Sigmoid colon (tissue), 7 donors: ENCODE results near the gene MAPT. TPM values are rescaled to one million over a fixed set of nuclear protein-coding genes. Genes with fewer than 3 reads are reported as not detected.

Experiments used
- DNase-seq: peaks from one replicate; pipeline ENCODE4 v3.0.0-alpha.2; 2019
- H3K27ac ChIP-seq, 4 donors: fragments of 200-600 bp; sonication (generic); one replicate each; pipeline ENCODE4 v1.5.1; 2016 to 2019; ENCODE audit warnings: mild to moderate bottlenecking in 1 of 4
- H3K27me3 ChIP-seq, 3 donors: fragments of 200-600 bp; sonication (generic); one replicate each; pipeline ENCODE4 v1.5.1; 2019; ENCODE audit warnings: mild to moderate bottlenecking in 1 of 3
- H3K36me3 ChIP-seq, 4 donors: fragments of 200-600 bp; sonication (generic); one replicate each; pipeline ENCODE4 v1.5.1; 2016 to 2019
- H3K4me1 ChIP-seq, 4 donors: fragments of 200-600 bp; sonication (generic); one replicate each; pipeline ENCODE4 v1.5.1; 2017 to 2019
- H3K4me3 ChIP-seq, 4 donors: fragments of 200-600 bp; sonication (generic); one replicate each; pipeline ENCODE4 v1.5.1; 2017 to 2019; ENCODE audit warnings: mild to moderate bottlenecking in 2 of 4, moderate library complexity in 1 of 4
- H3K9me3 ChIP-seq, 4 donors: fragments of 200-600 bp in 3 of 4; sonication (generic) in 3 of 4; one replicate each; pipeline versions ENCODE4 v1.5.1 to v1.6.1; 2013 to 2019
- CTCF ChIP-seq, 4 experiments: fragments of 450-650 bp in 3 of 4; fragments of 200-600 bp in 1 of 4; IDR thresholded peaks; one replicate each; pipeline ENCODE4 v1.5.1; 2016 to 2019; ENCODE audit warnings: antibody characterized with exemption in 4 of 4, mild to moderate bottlenecking in 3 of 4, moderate library complexity in 2 of 4
- EP300 ChIP-seq, 4 donors: sonication (generic); formaldehyde crosslinking; IDR thresholded peaks; one replicate each; pipeline ENCODE4 v1.6.1; 2017; ENCODE audit warnings: antibody characterized with exemption in 4 of 4
- POLR2A ChIP-seq, 2 donors: fragments of 450-650 bp; IDR thresholded peaks; one replicate each; pipeline ENCODE4 v1.6.1; 2016; ENCODE audit warnings: antibody characterized with exemption in 2 of 2, mild to moderate bottlenecking in 2 of 2, moderate library complexity in 2 of 2
- POLR2AphosphoS5 ChIP-seq, 4 donors: sonication (generic); formaldehyde crosslinking; IDR thresholded peaks; one replicate each; pipeline ENCODE4 v1.6.1; 2017; ENCODE audit warnings: antibody characterized with exemption in 4 of 4
- WGBS, 2 donors: extraction: QIAGEN DNeasy Blood & Tissue Kit; methylation state at CpG; one replicate each; pipeline ENCODE4 v1.1.7; 2013; 5-methylcytosine and 5-hydroxymethylcytosine counted together
- intact Hi-C: fragments of 100-400 bp; cut with DNase I; formaldehyde crosslinking; loops from one replicate; pipeline ENCODE4 v1.15.1; 2023
- polyA plus RNA-seq, 3 donors: library from polyadenylated mRNA; stranded (reverse); fragments of 200-250 nt; gene quantifications; one replicate each; pipeline ENCODE4 v1.2.3, GENCODE V29; 2013
- total RNA-seq, 4 donors: library from RNA; depleted of rRNA; stranded (reverse); fragments of >200 nt; gene quantifications; one replicate each; pipeline ENCODE4 v1.1.0, GENCODE V29; 2016
- donor health status: healthy with polysubstance abuse.
- donor health status: Bipolar disorder and iron deficiency.
- donor health status: healthy.

MAPT gene
- total and polyA plus RNA-seq, 7 donors, result 0.60 to 20.5 (median 10.9) TPM; not detected in 1

DNA sequence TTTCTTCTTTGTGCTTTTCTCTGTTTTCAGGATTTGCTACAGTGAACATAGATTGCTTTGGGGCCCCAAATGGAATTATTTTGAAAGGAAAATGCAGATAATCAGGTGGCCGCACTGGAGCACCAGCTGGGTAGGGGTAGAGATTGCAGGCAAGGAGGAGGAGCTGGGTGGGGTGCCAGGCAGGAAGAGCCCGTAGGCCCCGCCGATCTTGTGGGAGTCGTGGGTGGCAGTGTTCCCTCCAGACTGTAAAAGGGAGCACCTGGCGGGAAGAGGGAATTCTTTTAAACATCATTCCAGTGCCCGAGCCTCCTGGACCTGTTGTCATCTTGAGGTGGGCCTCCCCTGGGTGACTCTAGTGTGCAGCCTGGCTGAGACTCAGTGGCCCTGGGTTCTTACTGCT, 105.9 kb downstream of the MAPT start:
- H3K4me3 ChIP-seq, result no peak overlapping the region
- no peaks in the 10 kb centered on the region for H3K27me3 ChIP-seq
- TF ChIP-seq POLR2AphosphoS5 (IDR thresholded peaks at IDR 0.05) (no peak), POLR2A (IDR thresholded peaks at IDR 0.05) (no peak), CTCF (IDR thresholded peaks at IDR 0.05) (no peak)
- H3K36me3 ChIP-seq, result peaks cover 0 to 11% (median 0%) of the 10 kb centered on the region in 4 donors
- WGBS, 2 donors, result 60 to 79% methylated on average over 7 of the region's 7 CpGs
- DNase-seq, result no peak
- no peaks in the 10 kb centered on the region for H3K9me3 ChIP-seq
- intact Hi-C loops, result loop anchor here (10.0 kb wide), 1 partner anchor 285 kb away; no protein-coding TSS in a partner anchor
- no peak overlapping the region for H3K27ac ChIP-seq
- H3K4me1 ChIP-seq, result peaks cover 0 to 19% (median 8%) of the 10 kb centered on the region in 4 donors

DNA sequence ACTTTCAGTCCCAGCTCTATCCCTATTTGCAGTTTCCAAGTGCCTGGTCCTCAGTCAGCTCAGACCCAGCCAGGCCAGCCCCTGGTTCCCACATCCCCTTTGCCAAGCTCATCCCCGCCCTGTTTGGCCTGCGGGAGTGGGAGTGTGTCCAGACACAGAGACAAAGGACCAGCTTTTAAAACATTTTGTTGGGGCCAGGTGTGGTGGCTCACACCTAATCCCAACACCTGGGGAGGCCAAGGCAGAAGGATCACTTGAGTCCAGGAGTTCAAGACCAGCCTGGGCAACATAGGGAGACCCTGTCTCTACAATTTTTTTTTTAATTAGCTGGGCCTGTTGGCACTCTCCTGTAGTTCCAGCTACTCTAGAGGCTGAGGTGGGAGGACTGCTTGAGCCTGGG, 106.4 kb downstream of the MAPT start:
- WGBS, 2 donors, result 65 to 82% methylated on average over 2 of the region's 2 CpGs
- peaks cover 0 to 19% (median 8%) of the 10 kb centered on the region in 4 donors for H3K4me1 ChIP-seq
- no peaks in the 10 kb centered on the region for H3K9me3 ChIP-seq
- H3K27ac ChIP-seq, result no peak overlapping the region
- no peak overlapping the region for H3K4me3 ChIP-seq
- no peaks in the 10 kb centered on the region for H3K27me3 ChIP-seq
- peaks cover 0 to 11% (median 0%) of the 10 kb centered on the region in 4 donors for H3K36me3 ChIP-seq
- no peak for TF ChIP-seq CTCF (IDR thresholded peaks at IDR 0.05)
- TF ChIP-seq EP300 (IDR thresholded peaks at IDR 0.05), result no peak
- TF ChIP-seq POLR2A (IDR thresholded peaks at IDR 0.05), result no peak
- no peak for TF ChIP-seq POLR2AphosphoS5 (IDR thresholded peaks at IDR 0.05)
- intact Hi-C loops, result loop anchor here (10.0 kb wide), 1 partner anchor 284 kb away; no protein-coding TSS in a partner anchor
- no peak for DNase-seq

- H3K4me1 ChIP-seq, result peaks cover 0 to 19% (median 8%) of the 10 kb centered on the region in 4 donors
- H3K27me3 ChIP-seq, result no peaks in the 10 kb centered on the region
- no peaks in the 10 kb centered on the region for H3K9me3 ChIP-seq
- TF ChIP-seq POLR2AphosphoS5 (IDR thresholded peaks at IDR 0.05), result no peak
- no peak for TF ChIP-seq POLR2A (IDR thresholded peaks at IDR 0.05)
- no peak for TF ChIP-seq EP300 (IDR thresholded peaks at IDR 0.05)
- TF ChIP-seq CTCF (IDR thresholded peaks at IDR 0.05), result no peak
- no peak for DNase-seq
- H3K4me3 ChIP-seq, result no peak overlapping the region
- WGBS, 2 donors, result 74 to 81% methylated on average over 13 of the region's 13 CpGs
- intact Hi-C loops, result loop anchor here (2.0 to 10.0 kb wide), 2 partner anchors 211 to 283 kb away; no protein-coding TSS in a partner anchor
- no peak overlapping the region for H3K27ac ChIP-seq
- H3K36me3 ChIP-seq, result peaks cover 0 to 3% (median 0%) of the 10 kb centered on the region in 4 donors
Observed at GRCh38 chr17:46001390-46002310, 107.3 kb downstream of the MAPT start.

- intact Hi-C loops, result loop anchor here (2.0 to 10.0 kb wide), 2 partner anchors 210 to 282 kb away; no protein-coding TSS in a partner anchor
- H3K27ac ChIP-seq, result no peak overlapping the region
- H3K9me3 ChIP-seq, result no peaks in the 10 kb centered on the region
- peaks cover 0 to 19% (median 8%) of the 10 kb centered on the region in 4 donors for H3K4me1 ChIP-seq
- peak; percentile 84 for DNase-seq
- 24 to 25% methylated on average over 8 of the region's 8 CpGs for WGBS, 2 donors
- H3K4me3 ChIP-seq, result no peak overlapping the region
- H3K36me3 ChIP-seq, result no peaks in the 10 kb centered on the region
- no peaks in the 10 kb centered on the region for H3K27me3 ChIP-seq
- no peak for TF ChIP-seq EP300 (IDR thresholded peaks at IDR 0.05)
- TF ChIP-seq CTCF (IDR thresholded peaks at IDR 0.05), result peak; percentile 84 to 97 (median 94)
Observed at GRCh38 chr17:46002311-46002972, 108.1 kb downstream of the MAPT start.
